GM18858 (cell line): ENCODE results near the gene NUDT1.
A peak's percentile ranks its signal among the peaks of the same experiment; 100 is the strongest.
"Not testable (repeated sequence)": the region's sequence is repeated elsewhere in the genome, so short reads cannot be mapped to it uniquely, and the experiment has no call there.

Experiments
- ATAC-seq: cut with Tn5 transposase; IDR thresholded peaks from one replicate; pipeline ENCODE4 v1.9.1; 2021; ENCODE audit not compliant: unreplicated experiment

The NUDT1 gene

DNA sequence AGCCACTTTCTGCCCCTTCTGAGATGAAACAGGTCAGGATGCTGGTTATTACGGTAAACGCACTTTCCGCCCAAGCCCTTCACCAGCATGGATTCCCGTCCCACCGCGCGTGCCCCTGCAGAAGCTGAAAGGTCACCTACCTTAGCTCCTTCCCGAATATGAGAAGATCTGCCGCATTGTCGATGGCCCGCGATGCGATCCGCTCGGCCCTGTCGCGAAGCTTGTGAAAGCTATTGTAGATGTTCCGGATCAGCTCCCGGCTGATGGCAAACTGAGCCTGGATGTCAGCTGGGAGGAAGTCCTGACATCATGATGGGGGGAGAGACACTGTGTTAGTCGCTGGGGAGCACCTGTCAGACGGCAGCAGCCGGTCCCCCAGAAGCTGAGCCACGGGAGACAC lies 22.1 kb downstream of the NUDT1 start:
- no peak for ATAC-seq

DNA sequence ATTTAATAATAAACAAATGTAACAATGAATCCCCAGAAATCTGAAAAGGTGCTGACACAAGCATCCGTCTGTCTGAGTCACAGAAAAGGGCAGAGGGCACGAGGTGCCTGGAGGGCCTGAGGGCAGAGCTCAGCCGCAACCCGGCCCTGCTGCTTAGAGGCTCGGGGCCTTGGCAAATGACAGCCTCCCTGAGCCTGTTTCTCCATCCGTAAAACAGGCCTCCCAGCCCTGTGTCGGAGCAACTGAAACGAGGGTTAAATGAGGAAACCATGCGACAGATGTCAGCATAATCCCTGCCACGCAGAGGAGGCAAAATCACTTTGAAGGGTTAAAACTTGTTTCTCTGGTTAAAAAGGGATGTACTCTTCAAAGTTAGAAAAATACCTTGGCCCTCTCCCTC lies 24.9 kb downstream of the NUDT1 start:
- no peak for ATAC-seq

DNA sequence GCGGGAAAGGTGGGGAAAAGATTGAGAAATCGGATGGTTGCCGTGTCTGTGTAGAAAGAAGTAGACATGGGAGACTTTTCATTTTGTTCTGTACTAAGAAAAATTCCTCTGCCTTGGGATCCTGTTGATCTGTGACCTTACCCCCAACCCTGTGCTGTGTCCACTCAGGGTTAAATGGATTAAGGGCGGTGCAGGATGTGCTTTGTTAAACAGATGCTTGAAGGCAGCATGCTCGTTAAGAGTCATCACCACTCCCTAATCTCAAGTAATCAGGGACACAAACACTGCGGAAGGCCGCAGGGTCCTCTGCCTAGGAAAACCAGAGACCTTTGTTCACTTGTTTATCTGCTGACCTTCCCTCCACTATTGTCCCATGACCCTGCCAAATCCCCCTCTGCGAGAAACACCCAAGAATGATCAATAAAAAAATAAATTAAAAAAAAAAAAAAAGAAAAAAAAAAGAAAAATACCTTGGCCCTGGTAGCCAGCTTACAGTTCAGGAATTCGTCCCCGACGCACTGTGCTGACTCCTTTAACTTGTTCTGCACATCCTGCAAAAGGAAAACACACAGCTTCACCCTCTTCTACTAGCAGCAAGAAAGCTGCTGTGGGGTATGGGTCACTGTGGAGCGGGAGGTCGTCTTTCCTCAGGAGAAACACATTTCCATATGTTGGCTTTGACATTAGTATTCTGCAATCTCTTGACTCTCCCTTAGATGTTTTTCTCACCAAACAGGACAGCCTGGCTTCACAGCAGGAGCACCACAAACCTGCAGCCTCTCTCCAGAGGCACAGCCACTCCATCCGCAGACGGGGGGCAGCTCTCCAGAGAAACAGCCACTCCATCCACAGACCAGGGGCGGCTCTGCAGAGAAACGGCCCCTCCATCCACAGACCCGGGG lies 27.3 kb downstream of the NUDT1 start:
- not testable (repeated sequence) for ATAC-seq

DNA sequence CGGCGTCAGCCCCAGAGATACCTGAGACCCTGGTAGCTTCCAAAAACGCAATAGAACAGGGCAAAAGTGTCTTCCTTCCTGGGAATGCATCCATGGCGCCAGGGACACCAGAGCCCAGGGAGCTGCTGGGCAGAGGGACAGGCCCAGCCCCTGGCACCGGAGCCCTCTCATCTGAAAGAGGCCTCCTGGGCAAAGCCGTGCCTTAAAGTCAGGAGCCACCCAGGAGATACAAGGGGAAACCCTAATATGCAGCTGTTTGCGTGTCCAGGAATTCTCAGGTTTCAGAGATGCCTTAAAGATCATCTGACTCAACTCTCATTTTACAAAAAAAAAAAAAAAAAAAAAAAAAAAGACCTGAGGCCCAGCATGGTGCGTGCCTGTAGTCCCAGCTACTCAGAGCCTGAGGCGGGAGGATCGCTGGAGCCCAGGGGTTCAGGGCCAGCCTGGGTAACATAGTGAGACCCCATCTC lies 28.0 kb downstream of the NUDT1 start:
- no peak for ATAC-seq

DNA sequence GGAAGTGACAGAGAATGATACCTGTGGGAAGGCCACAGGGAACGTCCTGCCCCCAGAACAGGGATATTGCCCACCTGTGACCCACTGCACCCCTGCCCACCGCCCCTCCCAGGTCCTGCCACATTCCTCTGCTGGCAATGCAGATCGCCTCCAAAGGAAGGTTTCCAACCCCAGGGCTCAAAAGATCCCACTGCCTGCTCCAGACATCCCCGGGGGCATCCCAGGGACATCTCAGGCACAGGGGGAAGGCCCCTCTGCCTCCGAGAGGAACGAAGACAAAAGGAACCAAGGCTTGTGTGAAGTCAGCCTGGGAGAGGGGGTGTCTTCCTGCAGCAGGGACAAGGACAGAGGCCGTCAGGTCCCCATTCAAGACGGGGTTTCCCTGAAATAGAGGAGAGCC lies 28.5 kb downstream of the NUDT1 start:
- no peak for ATAC-seq

DNA sequence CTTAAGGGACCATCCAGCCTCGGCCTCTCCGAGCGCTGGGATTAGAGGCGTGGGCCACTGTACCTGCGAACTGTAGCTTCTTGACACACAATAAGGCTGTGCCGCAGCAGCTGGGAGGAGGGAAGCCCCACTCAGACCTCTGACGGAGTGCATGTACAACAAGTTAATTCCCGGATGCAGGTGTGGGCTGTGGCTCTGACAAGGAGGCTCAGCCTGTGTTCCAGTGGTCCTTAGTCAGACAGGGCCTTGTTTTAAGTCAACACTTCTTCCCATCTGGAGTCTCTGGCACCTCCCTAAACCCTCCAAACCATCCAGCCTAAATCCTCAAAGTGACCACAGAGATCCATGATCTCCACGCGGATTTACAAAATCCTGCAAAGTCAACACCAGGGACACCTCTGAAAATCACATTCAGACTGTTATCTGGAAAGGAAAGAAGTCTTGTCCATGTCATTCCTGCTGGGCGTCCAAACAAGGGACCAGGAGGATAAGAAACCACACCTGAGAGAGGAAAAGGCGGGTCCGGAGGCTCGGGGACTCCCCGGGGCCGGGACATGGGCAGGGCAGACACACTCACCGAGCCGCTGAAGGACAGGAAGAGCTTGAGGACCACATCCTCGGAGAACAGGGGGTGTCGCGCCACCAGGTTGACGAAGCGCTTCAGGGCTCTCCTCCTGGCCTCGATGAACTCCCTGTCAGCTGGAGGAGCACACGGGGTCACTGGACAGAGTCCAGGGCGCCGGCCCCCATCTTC lies 29.4 kb downstream of the NUDT1 start:
- no peak for ATAC-seq

DNA sequence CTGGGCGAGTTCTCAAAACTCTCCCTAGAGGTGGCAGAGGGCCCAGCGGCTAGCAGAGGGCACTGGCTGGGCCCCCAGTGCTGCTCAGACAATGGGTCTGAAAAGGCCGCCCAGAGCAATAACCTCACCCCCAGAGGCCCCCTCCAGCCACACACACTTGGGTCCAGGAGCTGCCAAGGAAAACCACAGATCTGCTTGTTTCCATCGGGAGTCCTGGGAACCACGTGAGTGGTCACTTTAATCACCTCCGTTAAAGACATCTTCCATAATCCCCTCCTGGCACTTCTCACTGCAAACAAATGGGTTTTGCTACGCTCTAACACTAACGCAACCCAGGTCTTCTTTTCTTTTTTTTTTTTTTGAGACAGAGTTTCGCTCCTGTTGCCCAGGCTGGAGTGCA lies 30.0 kb downstream of the NUDT1 start:
- ATAC-seq: no peak

DNA sequence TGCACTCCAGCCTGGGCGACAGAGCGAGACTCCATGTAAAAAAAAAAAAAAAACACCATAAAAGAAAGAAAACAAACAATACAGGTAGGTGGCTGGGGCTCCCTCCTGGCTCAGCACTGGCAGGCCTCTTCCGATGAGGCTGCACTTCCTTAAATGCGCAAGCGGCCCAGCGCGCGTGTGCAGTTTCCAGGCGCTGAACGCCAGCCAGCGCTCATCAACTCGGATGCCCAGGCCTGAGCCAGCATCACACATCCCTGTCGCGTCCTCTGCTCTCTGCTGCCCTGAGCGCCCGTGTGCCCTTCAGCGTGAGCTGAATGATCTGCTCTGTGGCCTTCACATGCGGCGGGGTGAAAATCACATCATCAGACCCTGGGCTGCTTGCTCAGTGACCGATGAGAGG lies 31.8 kb downstream of the NUDT1 start:
- no peak for ATAC-seq

DNA sequence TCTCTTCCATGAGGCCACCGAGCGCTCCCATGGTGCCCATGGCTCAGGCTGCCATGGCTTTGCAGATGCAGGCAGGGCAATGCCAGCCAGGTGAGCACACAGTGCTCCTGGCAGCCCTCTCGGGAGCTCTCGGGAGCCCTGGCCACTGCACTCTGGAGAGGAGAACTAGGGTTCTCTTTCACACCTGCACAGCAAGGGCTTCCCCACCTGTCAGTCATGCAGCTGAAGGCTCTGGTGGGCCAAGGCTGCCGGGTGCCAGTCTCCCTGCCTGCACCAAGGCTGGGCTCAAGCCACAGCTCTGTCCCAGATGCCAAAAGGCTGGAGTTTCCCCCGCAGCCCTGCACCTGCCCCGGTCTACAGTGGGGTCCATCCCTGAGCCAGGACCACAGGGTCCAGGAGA lies 32.6 kb downstream of the NUDT1 start:
- ATAC-seq: no peak

DNA sequence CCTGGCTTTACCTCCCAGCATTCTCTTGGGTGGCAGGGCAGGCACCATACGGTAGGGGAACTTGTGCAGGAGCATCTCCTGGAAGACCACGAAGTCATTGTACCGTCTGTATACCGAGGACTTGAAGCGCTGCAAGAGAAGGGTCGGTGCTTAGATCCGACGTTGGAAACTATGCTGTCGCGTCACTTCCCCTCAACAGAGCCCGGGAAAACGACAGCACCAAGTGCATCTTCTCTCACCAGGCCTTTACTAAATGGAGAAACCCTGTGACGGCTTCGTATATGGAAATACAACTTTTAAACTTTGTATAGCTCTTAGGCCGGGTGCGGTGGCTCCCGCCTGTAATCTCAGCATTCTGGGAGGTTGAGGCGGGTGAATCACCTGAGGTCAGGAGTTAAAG lies 33.1 kb downstream of the NUDT1 start:
- no peak for ATAC-seq

DNA sequence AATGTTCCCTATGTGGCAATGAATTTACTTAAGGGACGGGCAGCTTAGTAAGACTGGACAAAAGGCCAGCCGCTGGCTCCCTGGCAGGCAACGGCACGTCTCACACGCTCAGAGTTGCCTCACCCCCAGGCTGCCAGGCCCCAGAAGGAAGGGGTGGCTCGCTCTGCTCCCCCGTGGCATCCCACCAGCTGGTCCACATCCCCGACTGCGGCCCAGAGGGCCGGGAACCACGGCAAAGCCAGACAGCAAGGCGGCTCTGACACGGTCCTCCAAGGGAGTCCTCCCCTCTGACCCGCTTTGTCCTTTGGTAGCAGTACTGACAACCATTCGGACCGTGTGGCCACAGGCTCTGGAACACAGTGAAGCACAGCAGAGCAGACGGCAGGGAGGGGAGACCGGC lies 34.1 kb downstream of the NUDT1 start:
- no peak for ATAC-seq

DNA sequence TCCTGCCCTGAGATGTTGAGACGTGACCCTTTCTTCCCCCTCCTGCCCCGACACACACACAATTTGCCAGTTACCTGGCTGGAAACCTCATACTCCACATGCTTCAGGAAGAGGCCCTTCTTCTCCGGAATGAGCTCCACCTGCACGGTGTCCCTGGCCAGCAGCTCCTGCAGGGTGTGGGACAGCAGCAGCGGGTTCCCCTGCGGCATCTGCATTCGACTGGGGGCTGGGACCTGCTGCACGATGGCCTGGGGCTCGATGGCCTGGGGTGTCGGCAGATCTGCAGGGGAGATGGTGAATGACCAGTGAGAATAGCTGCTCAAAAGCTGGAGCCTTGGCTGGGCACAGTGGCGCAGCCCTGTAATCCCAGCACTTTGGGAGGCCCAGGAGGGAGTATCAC lies 36.0 kb downstream of the NUDT1 start:
- no peak for ATAC-seq

DNA sequence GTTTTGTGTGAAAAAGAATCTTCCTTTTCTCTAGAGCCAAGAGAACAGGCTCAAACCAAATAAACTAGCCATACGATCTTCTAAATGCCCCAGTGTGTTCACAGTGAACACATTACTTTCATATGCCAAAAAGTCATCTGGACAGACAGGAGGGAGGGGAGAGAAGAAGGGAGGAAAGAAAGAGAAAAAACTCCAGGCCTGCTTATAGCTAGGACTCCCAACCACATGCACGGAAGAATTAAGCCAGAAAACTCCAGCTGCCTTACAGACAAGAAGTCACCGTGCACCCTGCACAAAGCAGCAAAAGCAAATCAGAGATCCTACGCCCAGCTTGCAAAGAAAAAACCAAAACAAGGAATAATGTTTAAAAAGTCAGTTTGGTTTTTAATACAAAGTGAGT lies 37.9 kb downstream of the NUDT1 start:
- no peak for ATAC-seq

DNA sequence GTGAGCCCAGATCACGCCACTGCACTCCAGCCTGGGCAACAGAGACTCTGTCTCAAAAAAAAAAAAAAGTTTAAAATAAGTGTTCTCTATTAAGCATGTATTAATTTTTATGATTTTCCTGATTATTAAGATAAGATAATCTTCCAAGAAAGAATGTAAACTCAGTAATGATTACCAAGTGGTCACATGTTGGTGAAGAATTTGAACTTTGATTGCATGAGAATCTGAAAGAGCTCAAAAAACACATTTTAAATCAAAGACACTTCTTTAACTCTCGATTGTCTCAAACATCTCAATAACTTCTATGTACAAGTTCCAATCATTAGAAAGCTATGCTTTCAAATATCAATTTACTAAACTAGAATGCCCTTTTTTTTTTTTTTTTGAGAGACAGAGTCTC lies 38.4 kb downstream of the NUDT1 start:
- ATAC-seq: no peak

DNA sequence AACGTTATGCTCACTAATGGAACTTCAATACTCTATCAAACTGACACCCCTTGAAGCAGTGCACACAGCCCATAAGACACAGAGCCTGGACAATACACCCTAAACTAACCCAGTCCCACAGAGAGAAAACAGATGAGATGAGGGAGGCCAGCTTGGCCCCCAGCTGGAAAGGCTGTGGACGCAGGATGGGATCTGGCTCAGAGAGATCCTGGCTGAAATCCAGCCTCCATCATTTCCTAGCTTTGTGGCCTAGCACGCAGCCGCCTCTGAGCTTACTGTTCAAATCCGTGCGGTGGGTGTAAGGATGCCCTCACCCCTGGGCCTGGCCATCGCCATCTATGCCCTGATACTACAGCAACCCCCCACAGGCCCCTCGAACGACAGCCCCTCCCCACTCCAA lies 39.5 kb downstream of the NUDT1 start:
- ATAC-seq: no peak

DNA sequence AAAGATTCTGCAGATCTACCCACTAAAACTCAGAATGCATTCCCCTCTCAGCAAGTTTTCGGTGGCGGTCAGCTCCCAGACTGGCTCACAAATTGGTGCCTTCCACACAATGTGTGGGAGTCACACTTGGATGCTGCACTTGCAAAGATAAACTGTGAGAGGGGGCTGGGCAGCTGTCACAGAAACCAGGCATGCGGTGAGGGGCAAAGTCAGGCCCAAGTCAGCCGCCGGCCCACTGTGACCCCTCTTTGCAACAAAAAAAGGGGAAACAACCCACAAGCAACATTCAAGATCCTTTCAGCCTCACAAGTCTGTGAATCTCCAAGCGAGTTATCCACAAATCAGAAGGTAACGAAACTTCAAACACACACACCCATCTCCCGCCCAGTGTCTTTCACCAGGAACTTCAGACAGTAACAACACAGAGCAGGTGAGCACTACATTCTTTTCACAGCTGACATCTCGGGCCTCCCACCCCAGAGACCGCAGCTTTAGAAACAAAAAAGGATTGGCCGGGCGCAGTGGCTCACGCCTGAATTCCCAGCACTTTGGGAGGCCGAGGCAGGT lies 40.2 kb downstream of the NUDT1 start:
- ATAC-seq: no peak

DNA sequence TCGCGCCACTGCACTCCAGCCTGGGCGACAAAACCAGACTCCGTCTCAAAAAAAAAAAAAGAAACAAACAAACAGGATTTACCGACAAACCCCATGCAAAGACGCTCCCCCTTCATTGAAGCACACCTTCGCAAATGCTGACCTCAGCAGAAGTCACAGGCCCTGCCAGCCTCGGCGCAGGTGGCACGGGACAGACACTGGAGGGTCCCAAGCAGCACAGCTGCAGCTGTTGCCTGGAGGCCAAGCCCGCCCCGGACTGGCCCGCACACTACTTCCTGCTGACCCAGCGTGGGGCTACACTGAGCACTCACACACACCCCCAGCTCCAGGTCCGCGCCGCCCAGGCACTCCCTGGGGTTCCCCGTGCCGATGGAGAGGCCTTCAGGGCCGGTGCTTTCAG lies 41.0 kb downstream of the NUDT1 start:
- ATAC-seq: no peak

DNA sequence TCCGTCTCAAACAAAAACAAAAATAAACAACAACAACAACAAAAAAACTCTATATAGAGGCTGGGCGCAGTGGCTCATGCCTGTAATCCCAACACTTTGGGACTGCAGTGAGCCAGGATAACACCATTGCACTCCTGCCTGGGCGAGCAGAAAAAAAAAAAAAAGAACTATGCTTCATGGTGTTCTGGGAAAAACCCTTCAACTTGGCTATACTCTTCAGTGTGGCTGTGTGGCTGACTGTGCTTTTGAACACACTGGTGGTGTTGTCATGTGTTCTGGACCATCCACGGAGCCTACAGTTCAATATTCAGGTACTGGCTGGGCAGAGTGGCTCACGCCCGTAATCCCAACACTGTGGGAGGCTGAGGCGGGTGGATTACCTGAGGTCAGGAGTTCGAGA lies 45.7 kb downstream of the NUDT1 start:
- ATAC-seq: no peak

DNA sequence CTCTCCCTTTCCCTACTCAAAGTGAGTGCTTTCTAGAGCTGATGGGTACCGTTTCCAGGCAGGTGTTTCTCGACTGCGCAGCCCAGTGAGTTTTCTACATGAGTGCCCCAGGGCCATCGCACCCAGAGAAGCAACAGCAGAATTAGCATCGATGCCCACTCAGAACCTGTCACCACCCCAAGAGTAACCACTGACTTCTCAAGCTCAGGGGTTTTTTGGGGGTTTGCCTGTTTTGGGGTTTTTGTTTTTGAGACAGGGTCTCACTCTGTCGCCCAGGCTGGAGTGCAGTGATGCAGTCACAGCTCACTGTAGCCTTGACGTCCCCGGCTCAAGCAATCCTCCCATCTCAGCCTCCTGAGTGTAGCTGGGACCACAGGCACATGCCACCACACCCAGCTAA lies 46.5 kb downstream of the NUDT1 start:
- ATAC-seq: peak; percentile 52

DNA sequence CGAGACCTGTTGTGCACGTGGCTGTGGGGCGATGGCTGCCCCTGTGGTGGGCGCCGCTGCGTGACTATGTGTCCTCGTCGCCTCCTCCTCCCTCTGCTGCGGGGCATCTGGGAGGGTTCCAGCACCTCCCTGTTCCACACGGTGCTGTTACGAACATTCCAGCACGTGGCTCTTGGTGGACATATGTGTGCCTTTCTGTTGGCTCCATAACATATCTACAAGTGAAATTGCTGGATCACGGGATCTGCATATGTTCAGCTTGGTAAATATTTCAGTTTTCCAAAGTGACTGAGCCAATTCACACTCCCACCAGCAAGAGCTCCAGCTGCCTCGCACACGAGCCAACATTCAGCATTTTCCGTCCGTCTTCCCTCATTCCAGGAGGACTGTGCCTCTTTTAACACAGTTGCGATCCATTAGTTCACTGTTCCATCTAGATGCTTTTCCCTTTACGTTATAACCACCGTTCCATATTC lies 47.1 kb downstream of the NUDT1 start:
- ATAC-seq: no peak

DNA sequence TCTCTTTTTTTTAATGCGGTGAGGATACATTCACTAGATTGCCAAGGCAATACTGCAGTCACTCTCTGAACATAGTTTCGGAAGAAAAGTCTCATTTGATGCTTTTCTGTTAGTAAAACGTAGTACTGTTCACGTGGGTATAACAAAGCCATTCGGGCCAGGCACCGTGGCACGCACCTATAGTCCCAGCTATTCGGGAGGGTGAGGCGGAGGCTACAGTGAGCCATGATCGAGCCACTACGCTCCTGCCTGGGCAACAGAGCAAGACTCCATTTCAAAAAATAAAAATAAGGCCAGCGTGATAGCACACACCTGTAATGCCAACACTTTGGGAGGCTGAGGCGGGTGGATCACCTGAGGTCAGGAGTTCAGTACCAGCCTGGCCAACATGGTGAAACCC lies 47.6 kb downstream of the NUDT1 start:
- no peak for ATAC-seq

DNA sequence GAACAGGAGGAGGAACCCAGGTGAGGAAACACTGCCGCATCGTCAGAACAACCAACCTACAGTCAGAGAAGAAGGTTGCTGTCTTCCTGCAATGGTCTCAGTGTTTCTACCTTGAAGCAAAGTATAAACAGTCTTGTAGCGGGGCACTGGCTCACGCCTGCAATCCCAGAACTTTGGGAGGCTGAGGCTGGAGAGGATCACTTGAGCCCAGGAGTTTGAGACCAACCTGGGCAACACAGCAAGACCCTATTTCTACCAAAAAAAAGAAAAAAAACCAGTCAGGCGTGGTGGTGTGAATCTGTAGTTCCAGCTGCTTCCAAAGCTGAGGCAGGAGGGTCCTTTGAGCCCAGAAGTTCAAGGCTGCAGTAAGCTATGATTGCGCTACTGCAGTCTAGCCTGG lies 48.9 kb downstream of the NUDT1 start:
- ATAC-seq: no peak
